Naive B cell (primary cell): ENCODE measurements around the gene NPAS3. TPM values are rescaled to one million over a fixed set of nuclear protein-coding genes. Genes with fewer than 3 reads are reported as not detected.

Source experiments
- ATAC-seq, 2 donors: fragments of 150-1000 bp; cut with Tn5 transposase; 2 replicates each; pipeline ENCODE4 v1.10.0; 2021; ENCODE audit warnings: low read depth in 2 of 2, mild to moderate bottlenecking in 2 of 2, moderate library complexity in 2 of 2
- DNase-seq: peaks from one replicate; pipeline ENCODE4 v3.0.0; 2022
- H3K27ac Mint-ChIP-seq, 6 donors: one replicate each; pipeline ENCODE4 v1.8.0; 2020 to 2022; ENCODE audit warnings: mild to moderate bottlenecking in 6 of 6, mixed read lengths in 6 of 6, moderate library complexity in 5 of 6, inconsistent platforms in 2 of 6
- H3K27me3 Mint-ChIP-seq, 3 donors: one replicate each; pipeline ENCODE4 v1.8.0; 2021 to 2022; ENCODE audit warnings: mixed read lengths in 3 of 3, mild to moderate bottlenecking in 1 of 3
- H3K36me3 Mint-ChIP-seq, 2 donors: one replicate each; pipeline ENCODE4 v1.8.0; 2020 to 2022; ENCODE audit warnings: mixed read lengths in 2 of 2, inconsistent platforms in 1 of 2, mild to moderate bottlenecking in 1 of 2
- H3K4me1 Mint-ChIP-seq, 3 donors: one replicate each; pipeline ENCODE4 v1.8.0; 2020 to 2022; ENCODE audit warnings: mixed read lengths in 3 of 3, inconsistent platforms in 1 of 3, mild to moderate bottlenecking in 1 of 3, moderate library complexity in 1 of 3
- H3K4me3 Mint-ChIP-seq, 8 donors: one replicate each; pipeline ENCODE4 v1.8.0; 2020 to 2022; ENCODE audit warnings: mild to moderate bottlenecking in 8 of 8, mixed read lengths in 8 of 8, moderate library complexity in 8 of 8, inconsistent platforms in 2 of 8
- H3K9me3 Mint-ChIP-seq, 7 donors: one replicate each; pipeline ENCODE4 v1.8.0; 2020 to 2022; ENCODE audit warnings: mixed read lengths in 7 of 7, mild to moderate bottlenecking in 5 of 7, inconsistent platforms in 2 of 7, moderate library complexity in 1 of 7
- polyA plus RNA-seq, 6 donors: library from polyadenylated mRNA; unstranded; fragments of 300-500 nt; fragmentation: Illumina TruSeq; gene quantifications; one replicate each; pipeline ENCODE4 v1.2.3, GENCODE V29; 2021; ENCODE audit warnings: low read depth in 6 of 6

Gene NPAS3
- polyA plus RNA-seq, 6 donors from 2014 or later, result not detected

- Mint-ChIP-seq H3K36me3 (no peaks in the 10 kb centered on the region), H3K4me3 (no peak overlapping the region), H3K27ac (no peak overlapping the region), H3K4me1 (no peaks in the 10 kb centered on the region), H3K27me3 (peaks cover 0 to 1% (median 0%) of the 10 kb centered on the region in 3 donors), H3K9me3 (peaks cover 0 to 3% (median 0%) of the 10 kb centered on the region in 7 donors)
- DNase-seq (no peak), ATAC-seq (no peak)
Observed at GRCh38 chr14:33009673-33010072, 71.0 kb downstream of the NPAS3 start.

DNA sequence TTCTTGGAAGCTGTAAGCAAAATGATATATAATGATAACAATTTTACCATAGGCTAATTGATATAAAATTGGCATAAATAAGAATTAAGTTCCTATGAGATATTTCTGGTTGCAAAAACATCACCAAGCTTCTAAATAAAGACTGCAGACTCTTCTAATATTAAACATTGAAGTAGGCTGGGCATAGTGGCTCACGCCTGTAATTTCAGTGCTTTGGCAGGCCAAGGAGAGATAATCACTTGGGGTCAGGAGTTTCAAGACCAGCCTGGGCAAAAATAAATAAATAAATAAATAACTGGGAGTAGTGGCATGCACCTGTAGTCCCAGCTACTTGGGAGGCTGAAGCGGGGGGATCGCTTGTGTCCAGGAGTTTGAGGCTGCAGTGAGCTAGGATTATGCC, 71.8 kb downstream of the NPAS3 start:
- Mint-ChIP-seq H3K27ac (no peak overlapping the region), H3K27me3 (peaks cover 0 to 4% (median 0%) of the 10 kb centered on the region in 3 donors), H3K36me3 (no peaks in the 10 kb centered on the region), H3K4me3 (no peak overlapping the region), H3K4me1 (no peaks in the 10 kb centered on the region), H3K9me3 (peaks cover 0 to 3% (median 0%) of the 10 kb centered on the region in 7 donors)
- ATAC-seq, result no peak
- no peak for DNase-seq

GRCh38 chr14:33014710-33015109, 76.0 kb downstream of the NPAS3 start:
- H3K4me1 Mint-ChIP-seq, result no peaks in the 10 kb centered on the region

DNA sequence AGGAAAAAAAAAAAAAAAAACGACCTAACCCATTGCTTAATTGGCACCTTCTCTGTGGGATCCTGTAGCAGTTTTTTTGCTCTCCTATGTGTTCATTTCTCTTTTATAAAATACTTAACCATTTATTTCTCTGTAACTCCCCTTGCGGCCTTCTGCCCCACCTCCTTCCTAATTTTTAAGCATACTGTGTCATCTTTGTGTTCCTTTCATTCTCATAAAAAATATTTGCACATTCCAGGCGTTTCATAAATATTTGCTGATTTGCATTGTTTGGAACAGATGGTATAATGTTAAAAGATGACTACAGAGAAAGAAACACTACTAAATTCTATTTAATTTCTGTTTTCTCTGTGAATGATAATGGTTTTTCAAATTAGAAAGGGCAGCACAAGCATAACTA, 77.9 kb downstream of the NPAS3 start:
- DNase-seq, result no peak
- H3K36me3 Mint-ChIP-seq, result no peaks in the 10 kb centered on the region
- H3K27me3 Mint-ChIP-seq, result peaks cover 0 to 4% (median 0%) of the 10 kb centered on the region in 3 donors
- H3K4me1 Mint-ChIP-seq, result no peaks in the 10 kb centered on the region
- H3K9me3 Mint-ChIP-seq, result peaks cover 0 to 3% (median 0%) of the 10 kb centered on the region in 7 donors
- H3K4me3 Mint-ChIP-seq, result no peak overlapping the region
- ATAC-seq, result no peak
- H3K27ac Mint-ChIP-seq, result no peak overlapping the region

More at GRCh38 chr14:33014710-33015109, 76.0 kb downstream of the NPAS3 start:
- Mint-ChIP-seq H3K27ac (no peak overlapping the region), H3K36me3 (no peaks in the 10 kb centered on the region), H3K4me3 (no peak overlapping the region), H3K27me3 (peaks cover 0 to 4% (median 0%) of the 10 kb centered on the region in 3 donors), H3K9me3 (peaks cover 0 to 3% (median 0%) of the 10 kb centered on the region in 7 donors)
- DNase-seq (no peak), ATAC-seq (no peak)

DNA sequence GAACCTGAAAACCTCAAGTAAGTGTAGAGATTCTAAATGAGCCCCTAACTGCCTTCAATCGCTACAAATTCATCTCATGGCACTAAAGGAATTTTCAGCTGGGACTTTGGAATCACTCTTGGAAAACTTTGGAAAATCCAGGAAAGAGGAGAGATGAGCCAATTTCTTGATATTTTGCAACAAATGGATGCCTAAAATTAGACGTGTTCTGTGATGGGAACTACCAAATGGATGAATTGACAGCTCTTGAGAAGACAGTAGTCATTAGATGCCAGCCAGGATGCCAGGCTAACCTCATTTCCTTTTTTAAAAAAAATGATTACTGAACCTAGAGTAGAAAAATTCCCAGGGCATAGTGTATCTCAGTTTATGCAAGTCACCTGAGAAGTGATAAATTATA, 78.3 kb downstream of the NPAS3 start:
- Mint-ChIP-seq H3K36me3 (no peaks in the 10 kb centered on the region), H3K27me3 (peaks cover 0 to 4% (median 0%) of the 10 kb centered on the region in 3 donors), H3K27ac (no peak overlapping the region), H3K4me1 (no peaks in the 10 kb centered on the region), H3K9me3 (peaks cover 0 to 3% (median 0%) of the 10 kb centered on the region in 7 donors), H3K4me3 (no peak overlapping the region)
- no peak for ATAC-seq
- no peak for DNase-seq

- DNase-seq (no peak), ATAC-seq (no peak)
- peaks cover 0 to 3% (median 0%) of the 10 kb centered on the region in 7 donors for H3K9me3 Mint-ChIP-seq
- peaks cover 0 to 4% (median 0%) of the 10 kb centered on the region in 3 donors for H3K27me3 Mint-ChIP-seq
- no peak overlapping the region for H3K27ac Mint-ChIP-seq
- no peak overlapping the region for H3K4me3 Mint-ChIP-seq
- H3K36me3 Mint-ChIP-seq, result no peaks in the 10 kb centered on the region
- no peaks in the 10 kb centered on the region for H3K4me1 Mint-ChIP-seq
Observed at GRCh38 chr14:33019346-33019745, 80.7 kb downstream of the NPAS3 start.

- Mint-ChIP-seq H3K36me3 (no peaks in the 10 kb centered on the region), H3K9me3 (peaks cover 2 to 18% (median 8%) of the 10 kb centered on the region in 7 donors), H3K27me3 (peaks cover 0 to under 1% (median 0%) of the 10 kb centered on the region in 3 donors), H3K27ac (peak overlapping the region in 1 of 6 donors; percentile 72), H3K4me1 (no peaks in the 10 kb centered on the region), H3K4me3 (no peak overlapping the region)
- DNase-seq (no peak), ATAC-seq (no peak)
Observed at GRCh38 chr14:33026850-33027430, 88.3 kb downstream of the NPAS3 start.

- Mint-ChIP-seq H3K27ac (no peak overlapping the region), H3K4me3 (no peak overlapping the region), H3K36me3 (no peaks in the 10 kb centered on the region), H3K9me3 (peaks cover 2 to 18% (median 8%) of the 10 kb centered on the region in 7 donors), H3K4me1 (no peaks in the 10 kb centered on the region), H3K27me3 (peaks cover 0 to 3% (median 0%) of the 10 kb centered on the region in 3 donors)
- DNase-seq (no peak), ATAC-seq (no peak)
Observed at GRCh38 chr14:33029511-33029910, 90.8 kb downstream of the NPAS3 start.

DNA sequence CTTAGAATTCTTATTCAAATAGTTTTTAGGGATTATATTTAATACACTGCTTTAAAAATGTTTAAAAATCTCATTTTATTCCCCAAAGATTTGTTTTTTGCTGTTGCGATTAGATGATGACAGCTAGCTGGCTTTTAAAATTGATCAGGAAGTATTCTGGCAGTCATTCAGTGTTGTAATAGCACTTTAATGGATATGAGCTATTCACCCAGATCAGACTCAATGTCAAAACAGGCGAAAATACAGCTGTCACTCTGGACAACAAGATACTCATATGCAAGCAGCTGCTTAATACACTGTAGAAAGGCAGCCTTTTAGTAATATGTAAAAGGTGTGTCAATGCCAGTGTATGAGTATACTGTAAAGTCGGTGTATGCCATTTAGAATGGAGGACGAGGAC, 91.7 kb downstream of the NPAS3 start:
- H3K9me3 Mint-ChIP-seq, result peaks cover 2 to 13% (median 5%) of the 10 kb centered on the region in 7 donors
- no peaks in the 10 kb centered on the region for H3K36me3 Mint-ChIP-seq

GRCh38 chr14:33035416-33036194, 96.9 kb downstream of the NPAS3 start:
- ATAC-seq (no peak), DNase-seq (no peak)
- Mint-ChIP-seq H3K4me1 (no peaks in the 10 kb centered on the region), H3K27me3 (peaks cover 0 to 3% (median 0%) of the 10 kb centered on the region in 3 donors), H3K4me3 (no peak overlapping the region), H3K9me3 (peaks cover 0 to 5% (median 0%) of the 10 kb centered on the region in 7 donors), H3K27ac (peak overlapping the region in 1 of 6 donors; percentile 45), H3K36me3 (no peaks in the 10 kb centered on the region)

More for the DNA sequence above, 91.7 kb downstream of the NPAS3 start:
- Mint-ChIP-seq H3K4me3 (no peak overlapping the region), H3K27me3 (peaks cover 0 to 3% (median 0%) of the 10 kb centered on the region in 3 donors), H3K27ac (no peak overlapping the region), H3K4me1 (no peaks in the 10 kb centered on the region)
- ATAC-seq (no peak), DNase-seq (no peak)

- Mint-ChIP-seq H3K27ac (no peak overlapping the region), H3K27me3 (no peaks in the 10 kb centered on the region), H3K4me3 (no peak overlapping the region), H3K9me3 (peaks cover 0 to 30% (median 5%) of the 10 kb centered on the region in 7 donors), H3K36me3 (no peaks in the 10 kb centered on the region), H3K4me1 (no peaks in the 10 kb centered on the region)
- ATAC-seq (no peak), DNase-seq (no peak)
Observed at GRCh38 chr14:33039311-33039710, 100.6 kb downstream of the NPAS3 start.

DNA sequence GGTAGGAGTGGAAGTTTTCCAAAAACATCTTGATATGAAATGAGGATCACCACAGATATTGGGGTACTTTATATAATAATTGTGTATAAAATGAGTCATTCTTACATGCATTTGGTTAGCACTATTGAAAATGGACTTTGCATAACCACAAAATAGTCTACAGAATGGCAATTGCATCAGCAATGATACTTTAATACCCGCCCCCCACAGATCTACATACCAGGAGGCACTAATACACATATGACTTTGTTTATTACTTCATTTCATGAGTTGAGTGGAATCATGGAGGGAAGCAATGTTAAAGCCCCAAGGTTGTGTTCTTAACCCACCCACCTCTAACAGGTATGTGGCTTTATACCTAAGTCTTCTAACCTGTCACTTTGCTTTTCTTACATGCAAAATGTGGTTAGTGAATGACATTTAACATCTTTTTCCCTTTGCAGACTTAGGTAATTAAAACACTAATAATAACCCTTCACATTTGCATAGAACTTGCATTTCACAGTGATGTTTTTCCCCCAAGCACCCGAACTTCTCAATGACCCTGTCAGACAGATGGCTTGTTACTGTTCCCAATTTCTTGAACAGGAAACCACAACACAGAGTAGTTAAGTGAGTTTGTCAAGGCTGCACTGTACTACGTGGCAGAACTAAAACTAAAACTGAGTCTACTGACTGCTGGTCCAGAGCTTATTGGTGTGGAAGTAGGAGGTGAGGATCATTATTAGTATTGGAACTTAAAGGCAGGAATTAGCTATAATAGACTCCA, 101.9 kb downstream of the NPAS3 start:
- DNase-seq (no peak), ATAC-seq (no peak)
- Mint-ChIP-seq H3K27ac (no peak overlapping the region), H3K27me3 (no peaks in the 10 kb centered on the region), H3K4me3 (no peak overlapping the region), H3K36me3 (no peaks in the 10 kb centered on the region), H3K4me1 (no peaks in the 10 kb centered on the region), H3K9me3 (peaks cover 0 to 40% (median 10%) of the 10 kb centered on the region in 7 donors)

DNA sequence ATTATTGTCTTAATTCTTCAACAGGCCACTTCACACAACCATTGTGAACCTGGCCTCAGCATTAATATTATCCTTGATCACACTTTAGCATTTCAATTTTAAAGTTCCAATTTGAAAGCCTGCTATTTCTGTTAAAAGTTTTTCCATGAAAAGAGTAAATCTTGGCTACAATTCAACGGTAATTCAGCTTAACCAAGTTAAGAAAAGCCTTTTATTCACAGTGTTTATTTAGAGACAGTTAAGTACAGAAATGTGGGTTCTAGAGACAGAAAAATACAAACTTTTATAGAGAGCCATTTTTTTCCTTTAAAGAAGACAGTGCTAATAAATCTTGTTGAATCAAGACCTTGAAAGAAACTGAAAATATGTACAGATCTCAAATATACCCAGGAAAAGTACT, 103.9 kb downstream of the NPAS3 start:
- H3K4me3 Mint-ChIP-seq, result no peak overlapping the region
- ATAC-seq (no peak), DNase-seq (no peak)
- H3K9me3 Mint-ChIP-seq, result peaks cover 0 to 46% (median 15%) of the 10 kb centered on the region in 7 donors
- H3K27me3 Mint-ChIP-seq, result no peaks in the 10 kb centered on the region
- H3K36me3 Mint-ChIP-seq, result no peaks in the 10 kb centered on the region
- no peaks in the 10 kb centered on the region for H3K4me1 Mint-ChIP-seq
- no peak overlapping the region for H3K27ac Mint-ChIP-seq
